ENCODE results near the gene FAM229A.
"Not testable (repeated sequence)": the region's sequence is repeated elsewhere in the genome, so short reads cannot be mapped to it uniquely, and the experiment has no call there.

Gene FAM229A

DNA sequence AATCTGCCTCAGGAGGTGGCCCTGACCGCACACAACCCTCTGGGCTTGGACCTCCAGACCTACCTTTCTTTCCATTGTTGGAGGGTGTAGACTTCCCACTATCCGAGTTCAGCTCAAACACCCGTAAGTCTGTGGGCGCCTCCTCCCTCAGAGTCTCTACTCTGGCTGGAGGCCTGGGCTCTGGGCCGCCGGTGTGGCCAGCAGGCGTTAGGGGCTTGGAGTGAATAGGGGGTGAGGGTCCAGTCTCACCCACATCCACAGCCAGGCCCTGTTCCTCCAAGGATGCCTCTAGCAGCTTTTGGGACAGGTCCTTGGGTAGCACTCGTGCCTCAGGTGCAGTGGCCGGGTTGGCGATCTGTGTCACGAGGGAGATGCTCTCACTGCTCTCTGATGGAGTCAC lies 13.9 kb upstream of the FAM229A start:
- DNase-seq = no peak

DNA sequence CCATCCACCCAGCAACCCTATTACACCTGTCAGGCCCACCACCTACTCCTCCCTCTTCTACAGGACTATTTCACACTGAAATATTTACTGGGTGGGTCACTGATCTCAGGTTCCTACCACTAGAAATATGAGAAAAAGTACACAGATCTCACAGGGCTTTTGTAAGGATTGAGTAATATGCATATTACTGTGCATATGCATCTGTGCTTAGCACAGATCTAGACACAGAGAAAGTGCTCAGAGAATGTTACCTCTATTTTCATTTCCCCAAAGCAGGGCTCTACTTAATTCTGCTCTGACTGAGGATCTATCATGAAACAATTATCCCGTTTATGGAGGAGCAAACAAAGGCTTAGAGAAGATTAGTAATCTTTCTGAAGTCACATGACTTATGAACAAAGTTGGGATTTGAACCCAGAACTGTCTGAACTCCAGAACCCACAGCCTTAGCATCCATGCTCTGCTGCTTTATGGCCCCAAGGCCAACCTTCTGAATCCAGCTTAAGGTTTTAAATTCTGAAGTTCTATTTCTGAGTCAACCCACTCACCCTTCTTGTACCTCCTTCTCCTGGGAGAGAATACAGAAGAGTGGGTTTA lies 11.8 kb upstream of the FAM229A start:
- no peak for DNase-seq

DNA sequence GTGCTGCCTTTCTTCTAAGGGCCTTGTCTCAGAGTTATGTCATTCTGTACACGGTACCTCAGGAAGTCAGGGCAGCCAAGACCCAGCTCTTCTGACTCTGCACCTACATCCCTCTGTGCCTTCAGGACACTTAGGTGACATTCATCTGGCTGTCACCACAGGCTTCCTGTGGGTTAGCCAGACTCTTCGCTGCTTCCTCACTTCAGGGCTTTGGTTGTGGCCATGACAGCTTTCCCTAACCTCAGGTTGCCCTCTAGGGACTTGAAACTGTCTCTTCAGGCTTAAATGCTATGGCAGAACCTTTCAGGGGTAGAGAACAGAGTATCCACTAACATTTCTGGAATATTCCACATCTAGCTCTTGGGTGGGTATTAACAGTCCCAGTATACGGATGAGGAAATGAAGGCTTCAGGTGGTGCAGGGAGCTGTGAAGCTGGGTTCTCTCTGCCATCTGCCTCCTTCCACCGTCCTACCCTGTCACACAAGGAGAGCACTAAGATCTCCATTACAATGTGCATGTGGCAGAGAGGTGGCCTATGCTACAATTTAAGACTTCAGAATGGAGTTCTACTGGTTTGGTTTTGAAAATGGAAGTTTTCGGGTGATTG lies 10.0 kb upstream of the FAM229A start:
- no peak for DNase-seq

DNA sequence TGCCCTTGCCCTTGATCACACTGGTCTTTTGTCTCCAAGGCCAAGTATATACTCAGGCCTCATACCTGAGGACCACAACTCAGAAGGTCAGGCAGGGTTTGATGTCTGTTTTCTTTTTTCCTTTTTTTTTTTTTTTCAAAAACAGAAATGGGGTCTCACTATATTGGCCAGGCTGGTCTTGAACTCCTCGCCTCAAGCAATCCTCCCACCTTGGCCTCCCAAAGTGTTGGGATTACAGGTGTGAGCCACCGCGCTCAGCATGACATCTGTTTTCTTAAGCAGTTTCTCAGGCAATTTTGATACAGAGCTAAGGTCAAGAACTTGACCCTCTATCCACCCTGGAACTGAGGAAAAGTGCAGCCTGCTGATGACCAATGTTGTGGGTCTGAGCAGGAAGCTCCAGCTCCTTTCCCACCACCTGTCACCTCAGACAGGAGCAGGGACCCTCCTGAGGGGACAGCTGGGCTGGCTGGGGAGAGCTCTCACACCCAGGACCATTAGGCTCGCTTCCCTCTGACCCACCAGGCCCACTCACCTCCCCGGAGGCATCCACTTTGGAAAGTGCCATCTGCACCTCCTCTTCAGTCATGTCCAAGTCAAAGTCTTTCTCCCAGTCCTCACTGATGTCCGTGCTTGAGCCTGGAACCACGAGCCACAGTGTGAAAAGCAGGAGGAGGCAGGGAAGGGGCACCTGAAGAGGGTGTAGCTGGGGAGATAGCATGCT lies 5.8 kb upstream of the FAM229A start:
- no peak for DNase-seq

DNA sequence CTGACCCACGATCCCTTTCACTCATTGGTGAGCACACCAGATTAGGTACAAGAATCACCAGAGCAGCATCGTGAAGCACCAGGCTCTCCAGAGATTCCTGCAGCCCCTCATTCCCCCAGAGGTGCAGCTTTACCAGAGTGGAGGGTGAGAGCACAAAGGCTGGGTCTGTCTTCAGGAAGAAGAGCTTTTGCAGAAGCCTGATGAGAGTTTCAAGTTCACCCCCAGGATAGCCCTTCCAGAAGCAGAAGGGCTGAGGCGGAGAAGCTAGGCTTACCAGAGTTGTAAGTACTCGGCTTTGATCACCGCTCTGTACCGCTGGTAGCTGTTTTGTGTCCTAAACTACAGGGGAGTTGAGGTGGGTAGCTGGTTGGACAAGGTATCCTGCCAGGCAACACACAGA lies 3.2 kb upstream of the FAM229A start:
- DNase-seq = no peak

DNA sequence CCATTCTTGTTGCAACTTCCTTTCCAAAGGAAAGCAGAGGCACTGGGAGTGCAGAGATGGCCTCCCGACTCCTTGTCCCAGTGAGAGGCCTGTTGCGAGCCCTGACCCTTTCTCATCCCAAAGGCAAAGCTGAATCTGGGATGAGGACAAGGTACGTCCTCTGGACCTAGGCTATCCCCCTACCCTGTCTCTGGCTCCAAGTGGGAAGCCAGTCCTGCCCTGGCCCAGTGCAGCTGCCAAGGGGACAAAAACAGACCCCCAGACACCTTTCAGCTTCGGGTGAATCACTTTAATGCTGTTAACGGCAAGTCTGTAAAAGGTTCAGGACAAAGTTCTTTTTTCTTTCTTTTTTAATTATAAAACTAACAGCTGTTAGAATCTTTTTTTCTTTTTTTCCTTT lies 2.6 kb upstream of the FAM229A start:
- DNase-seq = no peak

DNA sequence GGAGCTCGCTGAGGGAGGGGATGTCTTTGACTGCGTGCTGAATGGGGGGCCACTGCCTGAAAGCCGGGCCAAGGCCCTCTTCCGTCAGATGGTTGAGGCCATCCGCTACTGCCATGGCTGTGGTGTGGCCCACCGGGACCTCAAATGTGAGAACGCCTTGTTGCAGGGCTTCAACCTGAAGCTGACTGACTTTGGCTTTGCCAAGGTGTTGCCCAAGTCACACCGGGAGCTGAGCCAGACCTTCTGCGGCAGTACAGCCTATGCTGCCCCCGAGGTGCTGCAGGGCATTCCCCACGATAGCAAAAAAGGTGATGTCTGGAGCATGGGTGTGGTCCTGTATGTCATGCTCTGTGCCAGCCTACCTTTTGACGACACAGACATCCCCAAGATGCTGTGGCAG lies 1.4 kb upstream of the FAM229A start:
- no peak for DNase-seq

DNA sequence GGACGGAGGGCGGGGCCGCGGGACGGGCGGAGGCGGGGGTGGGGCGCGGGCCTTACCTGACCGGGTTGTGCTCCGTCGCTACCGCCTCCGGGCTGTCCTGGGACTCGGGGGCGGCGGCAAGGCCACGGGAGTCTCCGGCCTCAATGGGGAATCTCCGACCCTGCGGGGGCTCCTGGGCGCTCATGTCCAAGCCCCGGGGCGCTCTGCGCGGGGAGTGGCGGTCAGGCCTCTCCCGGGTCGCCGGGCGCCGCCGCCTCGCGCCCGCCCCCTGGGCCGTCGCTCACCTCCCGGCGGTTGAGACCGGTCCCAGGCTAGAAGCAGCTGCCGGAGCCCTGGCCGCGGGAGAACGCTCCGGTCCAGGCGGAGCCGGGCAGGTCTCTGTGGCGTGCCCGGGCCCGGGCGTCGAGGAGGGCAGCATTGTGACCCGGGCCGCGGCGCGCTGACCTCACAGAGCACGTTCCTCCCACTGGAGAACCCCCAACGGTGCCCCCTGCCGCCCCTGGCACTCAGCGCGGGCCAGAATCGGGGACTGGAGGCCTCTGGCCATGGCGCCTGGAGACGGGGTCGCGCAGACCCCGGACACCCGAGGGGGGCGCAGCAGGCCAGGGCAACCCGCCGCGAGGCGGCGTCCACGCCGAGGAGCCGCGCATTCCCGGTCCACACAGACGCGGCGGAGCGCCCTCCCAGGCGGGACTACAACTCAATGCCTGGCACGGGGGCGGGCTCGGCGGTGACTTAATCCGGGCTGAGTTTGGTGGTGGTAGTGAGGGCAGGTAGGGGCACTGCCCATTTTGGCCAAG lies 411 bp downstream of the FAM229A start:
- DNase-seq = peak; percentile 19

DNA sequence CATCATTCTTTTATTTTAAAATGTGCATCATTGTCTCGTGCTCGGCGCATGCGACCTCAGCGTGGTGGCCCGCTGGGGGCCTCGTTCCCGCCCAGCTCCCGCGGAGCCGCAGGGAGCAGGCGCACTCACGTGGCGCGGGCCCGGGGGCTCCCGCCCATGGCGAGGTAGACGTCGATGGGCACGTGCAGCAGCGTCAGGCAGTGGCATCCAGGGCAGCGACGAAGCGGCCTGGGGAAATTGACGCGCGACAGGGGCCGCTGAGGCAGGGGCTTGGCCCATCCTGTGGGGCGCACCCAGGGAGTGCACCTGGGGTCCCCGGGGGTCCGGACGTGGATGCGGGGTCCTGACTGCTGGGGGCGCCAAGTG lies 994 bp downstream of the FAM229A start:
- no peak for DNase-seq

DNA sequence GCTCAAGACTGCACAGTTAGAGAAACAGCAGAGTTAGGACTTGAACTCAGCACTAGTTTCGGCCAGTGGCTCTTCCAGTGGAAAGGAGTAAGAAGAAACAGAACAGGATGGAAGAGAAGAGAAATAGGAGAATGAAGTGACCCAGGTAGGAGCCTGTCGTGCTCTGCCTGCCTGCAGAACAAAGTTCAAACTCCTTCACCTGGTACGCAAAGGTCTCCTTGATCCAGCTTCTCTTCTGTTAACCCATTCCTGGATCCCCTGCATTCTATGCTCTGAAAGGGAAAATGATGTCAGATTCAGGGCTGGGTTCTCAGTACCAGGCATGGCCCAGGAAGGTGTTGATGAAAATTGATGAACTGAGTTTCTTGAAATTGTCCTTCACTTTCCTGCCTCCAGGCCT lies 3.9 kb downstream of the FAM229A start:
- no peak for DNase-seq

DNA sequence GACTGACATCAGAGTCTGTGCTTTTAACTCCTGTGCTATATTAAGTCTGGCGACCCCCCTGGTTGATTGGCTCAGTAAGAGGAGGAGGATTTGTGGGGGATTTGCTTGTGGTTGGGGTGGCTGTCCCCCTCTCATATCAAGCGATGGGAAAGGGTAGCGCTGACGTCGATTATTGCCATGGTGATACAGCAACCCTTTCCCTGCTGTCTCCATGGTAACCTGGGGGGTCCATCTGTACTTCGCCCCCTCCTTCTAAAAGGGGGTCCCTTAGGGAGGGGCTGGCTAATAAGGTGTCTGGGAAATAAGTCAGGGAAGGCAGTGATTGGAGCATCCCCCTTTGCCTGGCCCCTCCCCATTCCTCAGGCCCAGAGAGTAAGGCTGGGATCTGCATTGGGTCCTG lies 4.7 kb downstream of the FAM229A start:
- no peak for DNase-seq

DNA sequence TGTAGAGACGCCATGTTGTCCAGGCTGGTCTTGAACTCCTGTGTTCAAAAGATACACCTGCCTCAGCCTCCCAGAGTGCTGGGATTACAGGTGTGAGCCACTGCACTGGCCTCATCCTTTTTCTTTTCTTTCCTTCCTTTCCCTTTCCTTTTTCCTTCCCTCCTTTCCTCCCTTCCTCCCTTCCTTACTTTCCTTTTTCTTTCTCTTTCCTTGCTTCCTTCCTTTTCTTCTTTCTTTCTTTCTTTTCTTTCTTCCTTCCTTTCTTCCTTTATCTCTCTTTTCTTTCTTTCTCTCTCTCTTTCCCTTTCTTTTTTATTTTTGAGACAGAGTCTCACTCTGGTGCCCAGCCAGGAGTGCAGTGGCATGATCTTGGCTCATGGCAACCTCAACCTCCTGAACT lies 5.8 kb downstream of the FAM229A start:
- no peak for DNase-seq

DNA sequence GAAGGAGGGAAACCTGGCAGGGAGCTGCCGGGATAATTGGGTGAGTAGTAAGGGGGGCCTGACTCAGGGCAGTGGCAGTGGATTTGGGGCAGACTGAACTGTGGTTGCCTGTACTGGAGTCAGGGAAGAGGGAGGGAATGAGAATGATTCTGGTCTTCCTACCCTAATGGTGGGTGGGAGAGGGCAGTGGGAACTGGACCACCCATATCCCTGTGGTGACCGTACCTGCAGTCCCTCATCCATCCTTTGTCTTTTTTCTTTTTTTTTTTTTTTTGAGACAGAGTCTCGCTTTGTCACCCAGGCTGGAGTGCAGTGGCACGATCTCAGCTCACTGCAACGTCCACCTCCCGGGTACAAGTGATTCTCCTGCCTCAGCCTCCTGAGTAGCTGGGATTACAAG lies 6.5 kb downstream of the FAM229A start:
- DNase-seq = not testable (repeated sequence)

DNA sequence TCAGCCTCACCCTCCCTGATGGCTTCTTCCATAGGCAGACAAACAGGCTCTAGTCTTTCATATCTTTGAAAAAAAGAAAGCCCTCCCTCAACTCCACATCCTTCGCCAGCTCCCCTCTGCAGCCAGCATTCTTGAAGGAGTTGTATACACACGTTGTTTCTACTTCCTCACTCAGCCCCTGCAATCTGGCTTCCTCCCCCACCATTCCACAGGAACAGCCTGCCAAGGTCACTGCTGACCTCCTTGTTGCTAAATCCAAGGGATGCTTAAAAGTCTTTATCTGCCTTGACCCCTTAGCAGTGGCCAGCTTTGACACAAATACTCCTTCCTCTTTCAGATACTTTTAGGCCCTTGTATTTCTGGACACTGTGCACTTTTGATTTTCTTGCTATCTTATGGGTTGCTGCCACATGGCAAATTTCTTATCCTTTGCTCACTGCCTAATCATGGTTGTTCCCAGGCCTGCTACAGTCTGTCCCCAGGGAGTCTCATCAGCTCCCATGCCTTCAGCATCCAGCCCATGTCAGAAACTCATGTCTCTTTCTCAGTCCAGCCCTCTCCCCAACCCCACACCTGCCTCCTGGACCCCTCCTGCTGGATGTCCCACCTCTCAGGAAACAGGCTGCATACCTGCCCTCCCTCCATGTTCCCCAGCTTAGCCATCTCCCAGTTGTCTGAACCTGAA lies 8.3 kb downstream of the FAM229A start:
- peak; percentile 34 for DNase-seq

DNA sequence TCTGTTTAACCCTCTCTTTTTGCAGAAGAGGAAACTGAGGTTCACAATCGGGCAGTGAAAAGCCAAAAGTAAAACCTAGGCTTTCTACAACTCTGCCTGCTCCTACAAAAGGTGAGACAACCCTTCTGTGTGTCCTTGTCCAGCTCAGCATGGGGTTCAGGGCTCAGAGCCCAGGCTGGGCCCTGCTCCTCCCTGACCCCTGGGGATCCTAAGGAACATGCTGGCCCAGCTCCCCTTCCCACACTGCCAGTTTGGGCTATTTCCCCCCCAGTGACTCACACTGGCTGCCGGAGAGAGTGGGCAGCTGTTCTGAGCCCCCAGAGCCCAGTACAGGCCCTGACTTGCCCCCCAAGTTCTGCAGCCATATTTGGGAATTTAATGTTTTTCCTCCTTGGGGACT lies 8.9 kb downstream of the FAM229A start:
- no peak for DNase-seq

DNA sequence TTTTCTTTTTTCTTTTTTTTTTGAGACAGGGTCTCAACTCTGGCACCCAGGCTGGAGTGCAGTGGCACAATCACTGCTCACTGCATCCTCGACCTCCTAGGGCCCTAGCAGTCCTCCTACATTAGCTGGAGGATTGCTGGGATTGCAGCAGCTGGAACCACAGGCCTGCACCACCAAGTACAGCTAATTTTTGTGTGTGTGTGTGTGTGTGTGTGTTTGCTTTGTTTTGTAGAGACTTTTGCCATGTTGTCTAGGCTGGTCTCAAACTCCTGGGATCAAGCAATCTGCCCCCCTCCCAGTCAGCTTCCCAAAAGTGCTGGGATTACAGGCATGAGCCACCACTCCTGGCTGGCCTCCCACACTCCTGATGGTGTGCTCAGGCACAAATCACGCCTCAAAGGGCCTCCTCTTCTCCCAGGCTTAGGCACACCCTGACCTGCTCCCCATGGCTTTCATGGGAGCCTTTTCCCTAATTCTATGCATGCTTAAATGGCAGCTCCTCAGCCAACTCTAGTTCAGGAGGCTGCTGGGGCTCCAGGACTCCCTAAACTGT lies 9.4 kb downstream of the FAM229A start:
- no peak for DNase-seq

DNA sequence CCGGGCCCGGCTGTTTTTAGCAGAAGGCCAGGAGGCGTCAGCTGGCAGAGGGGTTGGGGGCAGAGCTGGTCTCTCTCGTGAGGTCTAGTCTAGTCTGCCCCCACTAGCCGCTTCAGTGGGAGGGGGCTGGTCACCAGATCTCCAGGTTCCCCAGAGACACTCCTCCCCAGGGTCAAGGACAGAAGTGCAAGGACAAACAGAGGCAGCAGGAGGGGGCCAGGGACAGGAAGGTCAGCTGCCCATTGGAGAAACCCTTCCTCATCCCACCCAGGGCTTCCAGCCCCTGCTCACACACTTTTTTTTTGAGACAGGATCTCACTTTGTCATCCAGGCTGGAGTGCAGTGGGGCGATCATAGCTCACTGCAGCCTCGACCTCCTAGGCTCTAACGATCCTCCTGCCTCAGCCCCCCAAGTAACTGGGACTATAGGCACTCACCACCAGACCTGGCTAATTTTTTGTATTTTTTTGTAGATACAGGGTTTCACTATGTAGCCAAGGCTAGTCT lies 10.0 kb downstream of the FAM229A start:
- DNase-seq = no peak

DNA sequence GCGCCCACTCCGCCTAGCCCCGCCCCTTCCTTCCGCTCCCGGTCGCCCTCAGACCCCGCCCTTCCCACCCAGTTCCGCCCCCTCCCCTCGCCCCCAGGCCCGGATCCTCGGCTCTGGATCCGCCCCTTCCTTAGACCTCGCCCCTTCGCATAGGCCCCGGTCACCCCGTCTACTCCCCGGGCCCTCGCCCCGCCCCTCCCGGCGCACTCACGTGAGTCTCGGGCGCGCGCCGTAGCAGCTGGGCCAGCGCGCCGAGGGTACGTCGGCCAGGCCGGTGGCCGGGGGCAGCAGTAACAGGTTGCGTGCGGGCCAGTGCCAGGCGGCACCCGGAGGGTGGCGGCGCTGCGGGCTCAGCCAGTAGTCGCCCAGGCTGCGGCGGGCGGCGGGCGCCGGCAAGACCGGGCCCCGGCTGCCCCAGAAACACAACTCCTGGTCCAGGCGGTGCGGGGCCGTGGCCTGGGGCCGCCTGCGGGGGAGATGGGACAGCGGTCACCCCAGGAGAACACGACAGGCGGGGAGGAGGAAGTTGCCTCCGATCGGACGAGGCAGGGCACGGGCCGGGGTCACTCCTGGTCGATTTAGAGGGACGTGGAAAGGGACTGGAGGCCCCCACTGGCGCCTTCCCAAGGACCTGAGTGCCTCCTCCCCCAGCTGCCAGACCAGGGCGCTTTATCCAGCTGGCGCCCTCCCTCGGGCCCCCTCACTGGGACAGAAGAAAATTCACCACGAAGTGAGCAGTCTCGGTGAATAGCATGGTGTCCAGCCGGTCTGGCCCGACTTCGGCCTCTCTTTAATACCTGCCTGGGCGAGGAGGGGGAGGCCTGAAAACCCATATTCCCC lies 10.7 kb downstream of the FAM229A start:
- DNase-seq = peak; percentile 94

DNA sequence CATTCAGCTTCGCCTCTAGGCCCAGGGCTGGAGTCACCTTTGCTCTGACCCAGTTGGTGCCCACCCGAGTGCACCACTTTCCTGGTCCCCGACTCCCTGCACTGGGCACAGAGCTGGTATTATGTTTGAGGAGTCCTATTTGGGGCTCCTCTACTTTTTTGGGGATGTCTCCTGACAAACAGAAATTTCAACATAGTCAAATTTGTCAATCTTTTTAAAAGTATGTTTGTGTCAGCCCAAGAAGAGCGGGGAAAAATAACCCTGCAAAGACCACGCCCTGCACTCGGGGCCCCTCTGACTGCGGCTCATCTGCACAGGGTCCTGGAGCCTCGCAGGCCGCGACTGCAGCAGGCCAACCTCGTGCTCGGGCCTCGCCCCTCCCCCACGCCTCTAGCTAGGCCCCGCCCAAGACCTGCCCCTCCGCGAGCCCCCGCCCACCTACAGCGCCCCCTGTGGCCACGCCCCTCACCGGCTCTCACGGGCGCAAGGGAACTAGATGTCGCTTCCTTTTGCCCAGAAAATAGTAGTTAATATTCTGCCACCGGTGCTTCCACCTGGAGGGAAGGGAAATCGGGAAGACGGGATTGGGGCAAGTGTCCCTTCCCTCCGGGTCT lies 11.4 kb downstream of the FAM229A start:
- DNase-seq = no peak

DNA sequence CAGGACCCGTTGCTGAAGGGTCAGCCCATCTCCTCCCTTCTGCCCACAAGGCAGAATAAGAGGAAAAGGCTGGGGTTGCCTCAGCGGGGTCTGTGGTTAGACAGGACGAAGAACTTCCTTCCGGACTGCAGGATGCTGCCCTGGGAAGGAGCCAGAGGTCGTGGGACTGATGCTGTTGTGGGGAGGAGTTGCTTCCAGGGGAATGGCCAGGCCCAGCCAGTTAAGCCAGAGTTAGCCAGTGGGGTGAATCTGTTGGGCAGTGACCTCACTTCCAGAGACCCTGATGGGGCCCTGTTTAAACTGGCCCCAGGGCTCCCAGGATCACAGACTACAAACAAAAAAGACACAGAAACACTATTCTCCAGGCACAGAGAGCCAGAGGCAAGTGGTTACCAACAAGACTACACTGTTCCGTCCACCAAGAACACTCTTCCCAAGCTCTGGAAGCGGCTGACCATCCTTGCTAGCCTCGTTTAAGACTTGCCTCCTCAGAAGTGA lies 13.0 kb downstream of the FAM229A start:
- peak; percentile 92 for DNase-seq

DNA sequence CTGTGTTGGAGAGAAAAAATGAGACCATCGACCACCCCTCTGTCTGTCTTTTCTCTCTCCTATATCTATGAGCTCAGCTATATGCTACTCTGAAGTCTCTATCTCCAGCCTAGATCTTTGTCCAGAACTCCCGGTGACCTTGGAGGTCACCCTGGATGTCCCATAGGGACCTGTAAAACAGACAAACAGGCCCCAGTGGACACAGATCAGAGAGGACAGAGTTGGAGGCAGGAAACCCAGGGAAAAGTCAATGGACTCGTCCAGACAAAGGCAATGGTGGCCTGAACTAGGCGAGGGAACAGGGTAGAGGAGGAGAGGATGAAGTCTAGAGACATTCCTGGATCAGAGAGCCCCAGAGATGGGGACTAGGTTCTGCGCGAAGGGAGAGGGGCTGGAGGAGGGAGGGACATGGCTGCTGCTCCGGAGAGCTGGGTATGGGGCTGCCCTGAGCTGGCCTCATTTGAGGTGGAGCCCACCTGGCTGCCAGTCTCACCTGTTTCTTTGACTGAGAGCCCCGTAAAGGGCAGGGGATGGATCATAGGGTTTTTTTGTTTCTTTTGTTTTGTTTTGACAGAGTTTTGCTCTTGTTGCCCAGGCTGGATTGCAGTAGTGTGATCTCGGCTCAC lies 15.6 kb downstream of the FAM229A start:
- no peak for DNase-seq

Data from EL (cell line).